Neuronal stem cell (in vitro differentiated cells): ENCODE data around the gene MPP2.
A peak's percentile ranks its signal among the peaks of the same experiment; 100 is the strongest.

Source experiments
- DNase-seq: peaks from one replicate; pipeline ENCODE4 v3.0.0-alpha.2; 2013; ENCODE audit warnings: low spot score
- H2AFZ ChIP-seq: one replicate; pipeline ENCODE4 v1.6.1; 2013; ENCODE audit warnings: mild to moderate bottlenecking, low read length, inconsistent platforms
- H2AK5ac ChIP-seq: 2 replicates; pipeline ENCODE4 v1.6.1; 2013; ENCODE audit warnings: low read depth, mild to moderate bottlenecking, inconsistent platforms, low read length, moderate library complexity, mixed read lengths
- H2BK120ac ChIP-seq: 2 replicates; pipeline ENCODE4 v1.6.1; 2013; ENCODE audit warnings: low read depth, mild to moderate bottlenecking, inconsistent platforms, low read length, moderate library complexity, mixed read lengths
- H2BK12ac ChIP-seq: one replicate; pipeline ENCODE4 v1.6.1; 2013; ENCODE audit warnings: low read length, inconsistent platforms
- H2BK15ac ChIP-seq: 2 replicates; pipeline ENCODE4 v1.6.1; 2013; ENCODE audit warnings: mild to moderate bottlenecking, low read length, inconsistent platforms, mixed read lengths
- H2BK5ac ChIP-seq: one replicate; pipeline ENCODE4 v1.6.1; 2013; ENCODE audit warnings: inconsistent platforms, mild to moderate bottlenecking, low read length, moderate library complexity
- H3K14ac ChIP-seq: one replicate; pipeline ENCODE4 v1.6.1; 2013; ENCODE audit warnings: low read length, inconsistent platforms
- H3K18ac ChIP-seq: 2 replicates; pipeline ENCODE4 v1.6.1; 2013; ENCODE audit warnings: low read length, inconsistent platforms
- H3K23ac ChIP-seq: 2 replicates; pipeline ENCODE4 v1.6.1; 2013; ENCODE audit warnings: low read depth, mild to moderate bottlenecking, mixed read lengths, low read length, inconsistent platforms; ENCODE audit not compliant: poor library complexity
- H3K27ac ChIP-seq: replicated peaks from 3 replicates; pipeline ENCODE4 v1.5.1; 2013; ENCODE audit warnings: low read length, inconsistent platforms
- H3K27me3 ChIP-seq, 3 experiments: 2 replicates each; pipeline ENCODE4 v1.6.1; 2013; ENCODE audit warnings: low read length in 3 of 3, mild to moderate bottlenecking in 2 of 3, inconsistent platforms in 1 of 3, low read depth in 1 of 3, mixed read lengths in 1 of 3, moderate library complexity in 1 of 3; ENCODE audit not compliant: control insufficient read depth in 3 of 3, insufficient read depth in 3 of 3
- H3K36me3 ChIP-seq, 2 donors: replicated peaks in 1 of 2; 2 replicates each; pipeline ENCODE4 v1.6.1; 2013; ENCODE audit warnings: low read length in 2 of 2; ENCODE audit not compliant: control insufficient read depth in 2 of 2, insufficient read depth in 2 of 2
- H3K4ac ChIP-seq: 2 replicates; pipeline ENCODE4 v1.6.1; 2013; ENCODE audit warnings: inconsistent platforms, mild to moderate bottlenecking, low read length, moderate library complexity
- H3K4me1 ChIP-seq, 2 donors: 1 replicate in 1 of 2; 2 replicates in 1 of 2; pipeline ENCODE4 v1.6.1; 2013; ENCODE audit warnings: low read length in 2 of 2, low read depth in 1 of 2; ENCODE audit not compliant: control insufficient read depth in 2 of 2, insufficient read depth in 1 of 2
- H3K4me2 ChIP-seq: one replicate; pipeline ENCODE4 v1.6.1; 2013; ENCODE audit warnings: mild to moderate bottlenecking, low read length, inconsistent platforms; ENCODE audit not compliant: insufficient read depth, poor library complexity, severe bottlenecking
- H3K4me3 ChIP-seq, 2 donors: 2 replicates each; pipeline ENCODE4 v1.5.1; 2013; ENCODE audit warnings: low read length in 2 of 2, mild to moderate bottlenecking in 2 of 2, inconsistent platforms in 1 of 2, moderate library complexity in 1 of 2
- H3K79me1 ChIP-seq: one replicate; pipeline ENCODE4 v1.6.1; 2013; ENCODE audit warnings: low read depth, mild to moderate bottlenecking, inconsistent platforms, low read length, moderate library complexity
- H3K9ac ChIP-seq: one replicate; pipeline ENCODE4 v1.6.1; 2013; ENCODE audit warnings: mild to moderate bottlenecking, low read depth, low read length, inconsistent platforms; ENCODE audit not compliant: poor library complexity
- H3K9me3 ChIP-seq, 2 donors: replicated peaks in 1 of 2; 2 replicates each; pipeline versions ENCODE3 to v1.6.1; 2013; ENCODE audit warnings: low read length in 2 of 2, mild to moderate bottlenecking in 2 of 2, inconsistent platforms in 1 of 2, low read depth in 1 of 2, mixed read lengths in 1 of 2, moderate library complexity in 1 of 2; ENCODE audit not compliant: control insufficient read depth in 2 of 2, insufficient read depth in 1 of 2
- H4K8ac ChIP-seq: one replicate; pipeline ENCODE4 v1.6.1; 2013; ENCODE audit warnings: low read depth, mild to moderate bottlenecking, inconsistent platforms, low read length, moderate library complexity
- H4K91ac ChIP-seq: one replicate; pipeline ENCODE4 v1.6.1; 2013; ENCODE audit warnings: low read length, low read depth, mild to moderate bottlenecking, inconsistent platforms; ENCODE audit not compliant: poor library complexity
- WGBS, 2 donors: extraction: QIAGEN DNeasy Blood & Tissue Kit; methylation state at CpG; one replicate each; pipeline ENCODE4 v1.1.7; 2013; ENCODE audit warnings: missing lambda C conversion rate in 2 of 2, mixed read lengths in 1 of 2; ENCODE audit not compliant: insufficient read length in 2 of 2, insufficient replicate concordance in 1 of 2; ENCODE audit errors: extremely low coverage in 2 of 2; 5-methylcytosine and 5-hydroxymethylcytosine counted together

MPP2 gene

GRCh38 chr17:43927060-43927864, 19.9 kb upstream of the MPP2 start:
- no peak overlapping the region for H2BK15ac ChIP-seq
- no peak overlapping the region for H3K4ac ChIP-seq
- H3K36me3 ChIP-seq = no peaks in the 10 kb centered on the region
- H2AFZ ChIP-seq = no peak overlapping the region
- H3K27me3 ChIP-seq = peaks cover 0 to 46% (median 14%) of the 10 kb centered on the region in 3 experiments
- peaks cover 0 to 6% of the 10 kb centered on the region in 2 donors for H3K4me1 ChIP-seq
- no peaks in the 10 kb centered on the region for H3K9me3 ChIP-seq
- H4K8ac ChIP-seq = no peak overlapping the region
- WGBS, 2 donors = no CpG with 5 or more reads among the region's 42 CpGs
- no peaks in the 10 kb centered on the region for H3K79me1 ChIP-seq
- no peak overlapping the region for H3K23ac ChIP-seq
- H2AK5ac ChIP-seq = no peak overlapping the region
- no peak overlapping the region for H4K91ac ChIP-seq
- no peak overlapping the region for H2BK12ac ChIP-seq
- DNase-seq = no peak
- H2BK5ac ChIP-seq = no peak overlapping the region
- H2BK120ac ChIP-seq = no peak overlapping the region
- H3K4me3 ChIP-seq = peak overlapping the region in 1 of 2 donors; percentile 50
- H3K14ac ChIP-seq = no peak overlapping the region
- H3K4me2 ChIP-seq = peak overlapping the region; percentile 11
- H3K27ac ChIP-seq = no peak overlapping the region
- H3K9ac ChIP-seq = no peak overlapping the region
- peak overlapping the region; percentile 57 for H3K18ac ChIP-seq

- Histone ChIP-seq H4K8ac (no peak overlapping the region), H3K4me2 (no peak overlapping the region), H3K27ac (no peak overlapping the region), H3K18ac (no peak overlapping the region), H2BK15ac (no peak overlapping the region), H3K4me3 (no peak overlapping the region), H3K23ac (no peak overlapping the region), H2BK5ac (no peak overlapping the region), H3K4me1 (peaks cover 0 to 6% of the 10 kb centered on the region in 2 donors), H3K9me3 (no peaks in the 10 kb centered on the region), H2AFZ (no peak overlapping the region), H2BK120ac (no peak overlapping the region), H2BK12ac (no peak overlapping the region), H3K36me3 (no peaks in the 10 kb centered on the region), H2AK5ac (no peak overlapping the region), H3K9ac (no peak overlapping the region), H3K4ac (no peak overlapping the region), H3K27me3 (peaks cover 0 to 42% (median 14%) of the 10 kb centered on the region in 3 experiments), H3K14ac (no peak overlapping the region), H3K79me1 (no peaks in the 10 kb centered on the region), H4K91ac (no peak overlapping the region)
- whole genome bisulfite sequencing, 2 donors = no CpG with 5 or more reads among the region's 2 CpGs
- DNase-seq = no peak
Observed at GRCh38 chr17:43924558-43924957, 17.2 kb upstream of the MPP2 start.

- Histone ChIP-seq H3K27ac (no peak overlapping the region), H4K8ac (no peak overlapping the region), H3K9ac (no peak overlapping the region), H2BK12ac (no peak overlapping the region), H4K91ac (no peak overlapping the region), H3K4me2 (no peak overlapping the region), H2BK15ac (no peak overlapping the region), H3K36me3 (no peaks in the 10 kb centered on the region), H3K27me3 (peaks cover 0 to 51% (median 9%) of the 10 kb centered on the region in 3 experiments), H3K4me3 (no peak overlapping the region), H3K18ac (no peak overlapping the region), H2AK5ac (no peak overlapping the region), H3K79me1 (peaks cover 2% of the 10 kb centered on the region), H3K4ac (no peak overlapping the region), H2BK5ac (no peak overlapping the region), H3K4me1 (no peaks in the 10 kb centered on the region), H3K9me3 (no peaks in the 10 kb centered on the region), H2BK120ac (no peak overlapping the region), H3K14ac (no peak overlapping the region), H2AFZ (no peak overlapping the region), H3K23ac (no peak overlapping the region)
- WGBS, 2 donors = no CpG with 5 or more reads among the region's 10 CpGs
- no peak for DNase-seq
Observed at GRCh38 chr17:43920500-43921095, 13.3 kb upstream of the MPP2 start.

GRCh38 chr17:43918026-43918389, 10.7 kb upstream of the MPP2 start:
- no peak overlapping the region for H3K18ac ChIP-seq
- no peak overlapping the region for H2AK5ac ChIP-seq
- H3K79me1 ChIP-seq = peaks cover 2% of the 10 kb centered on the region
- H3K4me3 ChIP-seq = no peak overlapping the region
- H3K27ac ChIP-seq = no peak overlapping the region
- peak overlapping the region; percentile 82 for H4K8ac ChIP-seq
- no peaks in the 10 kb centered on the region for H3K36me3 ChIP-seq
- H2BK120ac ChIP-seq = no peak overlapping the region
- no peak for DNase-seq
- H3K4ac ChIP-seq = no peak overlapping the region
- H3K9ac ChIP-seq = no peak overlapping the region
- no peak overlapping the region for H3K4me2 ChIP-seq
- WGBS, 2 donors = no CpG with 5 or more reads among the region's 13 CpGs
- H2AFZ ChIP-seq = no peak overlapping the region
- H3K4me1 ChIP-seq = peaks cover 0 to 2% of the 10 kb centered on the region in 2 donors
- H2BK15ac ChIP-seq = peak overlapping the region; percentile 85
- H3K14ac ChIP-seq = no peak overlapping the region
- H4K91ac ChIP-seq = no peak overlapping the region
- H3K23ac ChIP-seq = no peak overlapping the region
- H3K27me3 ChIP-seq = peaks cover 0 to 67% (median 9%) of the 10 kb centered on the region in 3 experiments
- peak overlapping the region; percentile 58 for H2BK12ac ChIP-seq
- H2BK5ac ChIP-seq = no peak overlapping the region
- H3K9me3 ChIP-seq = no peaks in the 10 kb centered on the region
